Hepatocyte (in vitro differentiated cells): Measurements from ENCODE around the gene DSN1. TPM values are rescaled to one million over a fixed set of nuclear protein-coding genes. Genes with fewer than 3 reads are reported as not detected.

Source experiments
- DNase-seq: peaks from one replicate; pipeline ENCODE4 v3.0.0-alpha.2; 2016; ENCODE audit warnings: low spot score
- H2AFZ ChIP-seq: fragments of 200-600 bp; sonication (generic); 2 replicates; pipeline ENCODE4 v1.6.0; 2016; ENCODE audit warnings: antibody characterized with exemption, mild to moderate bottlenecking
- H3K27ac ChIP-seq: fragments of 200-600 bp; sonication (generic); 2 replicates; pipeline ENCODE4 v1.5.1; 2016; ENCODE audit warnings: mild to moderate bottlenecking
- H3K27me3 ChIP-seq: fragments of 200-600 bp; sonication (generic); 2 replicates; pipeline ENCODE4 v1.6.1; 2016
- H3K36me3 ChIP-seq: fragments of 200-600 bp; sonication (generic); replicated peaks from 2 replicates; pipeline ENCODE4 v1.5.1; 2016; ENCODE audit warnings: low read depth; ENCODE audit not compliant: insufficient read depth
- H3K4me1 ChIP-seq: fragments of 200-600 bp; sonication (generic); 2 replicates; pipeline ENCODE4 v1.5.1; 2016; ENCODE audit warnings: mild to moderate bottlenecking, moderate library complexity; ENCODE audit not compliant: insufficient read depth
- H3K4me2 ChIP-seq: fragments of 200-600 bp; sonication (generic); 2 replicates; pipeline ENCODE4 v1.6.0; 2016
- H3K4me3 ChIP-seq: fragments of 200-600 bp; sonication (generic); 2 replicates; pipeline ENCODE4 v1.5.1; 2016; ENCODE audit warnings: mild to moderate bottlenecking
- H3K79me2 ChIP-seq: fragments of 200-600 bp; sonication (generic); 2 replicates; pipeline ENCODE4 v1.6.0; 2017; ENCODE audit warnings: mild to moderate bottlenecking
- H3K9me2 ChIP-seq: fragments of 200-600 bp; sonication (generic); replicated peaks from 2 replicates; pipeline ENCODE4 v1.6.0; 2017; ENCODE audit warnings: mild to moderate bottlenecking; ENCODE audit not compliant: insufficient read depth
- H3K9me3 ChIP-seq: fragments of 200-600 bp; sonication (generic); 2 replicates; pipeline ENCODE4 v1.5.1; 2016; ENCODE audit warnings: low read depth, mild to moderate bottlenecking
- H4K20me1 ChIP-seq: fragments of 200-600 bp; sonication (generic); 2 replicates; pipeline ENCODE4 v1.6.0; 2016; ENCODE audit warnings: mild to moderate bottlenecking; ENCODE audit not compliant: insufficient read depth, poor library complexity, severe bottlenecking
- CTCF ChIP-seq: fragments of 200-600 bp; sonication (generic); IDR thresholded peaks from 2 replicates; pipeline ENCODE4 v1.5.1; 2016; ENCODE audit warnings: antibody characterized with exemption, mild to moderate bottlenecking; ENCODE audit not compliant: poor library complexity
- EZH2 ChIP-seq: fragments of 200-600 bp; sonication (generic); IDR thresholded peaks from 2 replicates; pipeline ENCODE4 v1.6.1; 2016; ENCODE audit warnings: antibody characterized with exemption, mild to moderate bottlenecking, borderline replicate concordance
- EZH2phosphoT487 ChIP-seq: fragments of 200-600 bp; sonication (generic); IDR thresholded peaks from one replicate; pipeline ENCODE4 v1.6.1; 2018; ENCODE audit warnings: antibody characterized with exemption, mild to moderate bottlenecking, low read depth, moderate library complexity; ENCODE audit not compliant: unreplicated experiment, severe bottlenecking
- WGBS: methylation state at CpG from one replicate; pipeline ENCODE4 v1.1.6; 2016; ENCODE audit warnings: low lambda C conversion rate; ENCODE audit errors: missing lambda C conversion rate; 5-methylcytosine and 5-hydroxymethylcytosine counted together
- polyA plus RNA-seq: library from polyadenylated mRNA; unstranded; fragments of >200 nt; fragmentation: Nextera tagmentation; extraction: Ambion mirVana; gene quantifications from 2 replicates; pipeline ENCODE4 v1.2.1, GENCODE V29; 2016
- total RNA-seq: library from RNA; depleted of rRNA; stranded (reverse); fragments of >200 nt; gene quantifications from 2 replicates; pipeline ENCODE4 v1.2.3, GENCODE V29; 2014

The DSN1 gene
- total and polyA plus RNA-seq, 2 experiments from 2014 or later: 9.5 to 12.7 TPM

GRCh38 chr20:36818185-36818584, 44.6 kb upstream of the DSN1 start:
- 92% methylated on average over 1 of the region's 1 CpG for WGBS
- no peaks in the 10 kb centered on the region for H4K20me1 ChIP-seq
- peaks cover 7% of the 10 kb centered on the region for H3K4me1 ChIP-seq
- H3K27me3 ChIP-seq: no peaks in the 10 kb centered on the region
- no peaks in the 10 kb centered on the region for H3K9me3 ChIP-seq
- no peaks in the 10 kb centered on the region for H3K9me2 ChIP-seq
- no peak overlapping the region for H3K4me3 ChIP-seq
- DNase-seq: no peak
- no peaks in the 10 kb centered on the region for H3K79me2 ChIP-seq
- no peak overlapping the region for H3K4me2 ChIP-seq
- no peaks in the 10 kb centered on the region for H3K36me3 ChIP-seq
- no peak overlapping the region for H2AFZ ChIP-seq
- TF ChIP-seq EZH2: no peak
- no peak for TF ChIP-seq EZH2phosphoT487
- TF ChIP-seq CTCF: no peak
- H3K27ac ChIP-seq: no peak overlapping the region

DNA sequence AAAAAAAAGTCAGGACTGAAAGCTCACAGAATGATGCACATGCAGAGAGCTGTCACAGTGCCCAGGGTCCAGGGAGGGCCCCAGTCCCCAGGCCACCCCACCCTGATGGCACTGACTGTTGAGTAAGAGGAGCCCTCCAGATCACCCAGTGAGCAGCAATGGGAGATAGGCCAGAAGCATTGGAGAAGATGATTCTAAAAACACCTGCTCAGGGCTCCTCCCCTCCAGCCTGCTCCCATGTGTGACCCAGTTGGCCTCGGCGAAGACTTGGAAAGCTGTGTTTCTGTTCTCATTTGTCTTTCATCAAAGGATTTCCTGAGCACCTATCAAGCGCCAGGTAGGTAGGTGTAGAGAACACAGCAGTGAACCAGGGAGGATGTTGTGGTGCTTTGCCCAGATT, 43.9 kb upstream of the DSN1 start:
- H4K20me1 ChIP-seq: no peaks in the 10 kb centered on the region
- H3K4me2 ChIP-seq: no peak overlapping the region
- H3K27me3 ChIP-seq: no peaks in the 10 kb centered on the region
- no peaks in the 10 kb centered on the region for H3K36me3 ChIP-seq
- H3K9me3 ChIP-seq: no peaks in the 10 kb centered on the region
- WGBS: 98% methylated on average over 3 of the region's 3 CpGs
- no peak overlapping the region for H2AFZ ChIP-seq
- peaks cover 7% of the 10 kb centered on the region for H3K4me1 ChIP-seq
- no peak overlapping the region for H3K4me3 ChIP-seq
- TF ChIP-seq EZH2: no peak
- TF ChIP-seq EZH2phosphoT487: no peak
- no peak for TF ChIP-seq CTCF
- H3K9me2 ChIP-seq: no peaks in the 10 kb centered on the region
- H3K79me2 ChIP-seq: no peaks in the 10 kb centered on the region
- no peak for DNase-seq
- no peak overlapping the region for H3K27ac ChIP-seq

DNA sequence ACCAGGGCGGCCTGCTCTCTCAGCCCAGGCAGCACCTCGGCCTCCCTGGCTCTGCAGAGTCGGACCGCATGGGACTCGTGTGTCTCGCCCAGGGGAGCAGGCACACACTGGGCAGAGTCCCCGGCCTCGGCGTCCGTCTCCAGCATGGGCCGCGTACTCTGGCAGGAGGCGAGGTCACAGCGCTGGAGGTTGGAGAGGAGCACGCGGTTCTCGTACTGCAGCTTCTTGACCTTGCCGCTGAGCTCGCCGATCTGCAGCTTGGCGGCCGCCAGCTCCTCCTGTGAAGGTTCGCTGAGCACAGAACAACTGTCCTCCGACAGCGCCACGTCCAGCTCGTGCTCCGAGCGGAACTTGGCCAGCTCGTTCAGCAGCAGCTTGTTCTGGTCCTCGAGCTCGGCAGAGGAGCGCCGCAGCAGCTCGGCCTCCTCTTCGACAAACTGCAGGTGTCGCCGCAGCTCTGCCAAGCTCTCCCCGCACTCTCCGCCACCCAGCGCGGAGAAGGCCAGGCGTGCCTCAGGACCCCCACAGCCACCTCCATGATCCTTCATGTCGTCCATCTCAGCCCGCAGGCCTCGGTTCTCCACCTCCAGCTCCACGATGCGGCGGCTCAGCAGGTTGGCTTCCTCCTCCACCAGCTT, 42.0 kb upstream of the DSN1 start:
- Histone ChIP-seq H2AFZ (no peak overlapping the region), H3K4me2 (no peak overlapping the region), H3K4me3 (no peak overlapping the region), H3K27ac (no peak overlapping the region), H3K9me3 (no peaks in the 10 kb centered on the region), H3K4me1 (peaks cover 7% of the 10 kb centered on the region), H4K20me1 (no peaks in the 10 kb centered on the region), H3K79me2 (no peaks in the 10 kb centered on the region), H3K9me2 (no peaks in the 10 kb centered on the region), H3K27me3 (no peaks in the 10 kb centered on the region), H3K36me3 (no peaks in the 10 kb centered on the region)
- 98% methylated on average over 49 of the region's 49 CpGs for WGBS
- TF ChIP-seq EZH2 (no peak), CTCF (no peak), EZH2phosphoT487 (no peak)
- no peak for DNase-seq
